NCI-H2107 treated with DMSO at 0.1 percent for 48 hours (cell line): Measurements from ENCODE around the gene PLG.
"Not testable (repeated sequence)": the region's sequence is repeated elsewhere in the genome, so short reads cannot be mapped to it uniquely, and the experiment has no call there.

Experiments
- DNase-seq: peaks from one replicate; lab custom pipeline; 2025; ENCODE audit not compliant: unreplicated experiment; lab: John Stamatoyannopoulos, UW

PLG gene

GRCh38 chr6:160774399-160774798 lies 72.4 kb downstream of the PLG start:
- no peak for DNase-seq

GRCh38 chr6:160775792-160776580 lies 73.9 kb downstream of the PLG start:
- no peak for DNase-seq

- not testable (repeated sequence) for DNase-seq
These were observed 77.1 kb downstream of the PLG start for GRCh38 chr6:160779095-160779494.

GRCh38 chr6:160780656-160781055 lies 78.6 kb downstream of the PLG start:
- not testable (repeated sequence) for DNase-seq

GRCh38 chr6:160781298-160781697 lies 79.3 kb downstream of the PLG start:
- no peak for DNase-seq

GRCh38 chr6:160782228-160782627 lies 80.2 kb downstream of the PLG start:
- no peak for DNase-seq

GRCh38 chr6:160783741-160784140 lies 81.7 kb downstream of the PLG start:
- no peak for DNase-seq

GRCh38 chr6:160788126-160788525 lies 86.1 kb downstream of the PLG start:
- DNase-seq = not testable (repeated sequence)

- DNase-seq = no peak
These were observed 86.8 kb downstream of the PLG start for GRCh38 chr6:160788806-160789205.

- no peak for DNase-seq
These were observed 87.4 kb downstream of the PLG start for GRCh38 chr6:160789263-160790027.

GRCh38 chr6:160790028-160790792 lies 88.2 kb downstream of the PLG start:
- DNase-seq = no peak

- DNase-seq = no peak
These were observed 89.4 kb downstream of the PLG start for GRCh38 chr6:160791459-160791858.

GRCh38 chr6:160791981-160792418 lies 90.0 kb downstream of the PLG start:
- no peak for DNase-seq

- DNase-seq = no peak
These were observed 90.7 kb downstream of the PLG start for GRCh38 chr6:160792708-160793107.

- DNase-seq = no peak
These were observed 91.6 kb downstream of the PLG start for GRCh38 chr6:160793652-160794051.

- no peak for DNase-seq
These were observed 93.7 kb downstream of the PLG start for GRCh38 chr6:160795721-160796120.

- no peak for DNase-seq
These were observed 96.6 kb downstream of the PLG start for GRCh38 chr6:160798625-160799024.

GRCh38 chr6:160799801-160800506 lies 97.9 kb downstream of the PLG start:
- DNase-seq = no peak

GRCh38 chr6:160801418-160801817 lies 99.4 kb downstream of the PLG start:
- DNase-seq = no peak

GRCh38 chr6:160802049-160802448 lies 100.0 kb downstream of the PLG start:
- DNase-seq = not testable (repeated sequence)
